ENCODE measurements around the gene CGB1. TPM values are rescaled to one million over a fixed set of nuclear protein-coding genes. Genes with fewer than 3 reads are reported as not detected.
A peak's percentile ranks its signal among the peaks of the same experiment; 100 is the strongest.

CGB1 gene
- total and polyA plus RNA-seq, 9 of the 15 experiments (the other 6 are each of a cell fraction or from before 2014, with no cell fraction given), result not detected

- TF ChIP-seq REST (IDR thresholded peaks at IDR 0.05; ENCODE audit: borderline replicate concordance), result no peak
- no peak for TF ChIP-seq REST (CRISPR knock-in tag; IDR thresholded peaks at IDR 0.05; ENCODE audit: low read depth)
- TF ChIP-seq RERE (CRISPR knock-in tag; IDR thresholded peaks at IDR 0.05; ENCODE audit: borderline replicate concordance), result 0 out of 2 replicates have a peak, but pooled peaks have one; percentile 21
- TF ChIP-seq PHTF2 (CRISPR knock-in tag; IDR thresholded peaks at IDR 0.05), result no peak
- TF ChIP-seq ZNF311 (CRISPR knock-in tag; IDR thresholded peaks at IDR 0.05), result no peak
- no peak for TF ChIP-seq TEAD4 (IDR thresholded peaks at IDR 0.05; ENCODE audit: low read length)
- no peak for TF ChIP-seq TEAD4 (CRISPR knock-in tag; IDR thresholded peaks at IDR 0.05; ENCODE audit: borderline replicate concordance)
- TF ChIP-seq MTA3 (IDR thresholded peaks at IDR 0.05; ENCODE audit: borderline replicate concordance), result no peak
Measured at GRCh38 chr19:48991873-48992580, 44.7 kb downstream of the CGB1 start (continued).

All from K562 (cell line).